ENCODE results near the gene NELFA.

DNA sequence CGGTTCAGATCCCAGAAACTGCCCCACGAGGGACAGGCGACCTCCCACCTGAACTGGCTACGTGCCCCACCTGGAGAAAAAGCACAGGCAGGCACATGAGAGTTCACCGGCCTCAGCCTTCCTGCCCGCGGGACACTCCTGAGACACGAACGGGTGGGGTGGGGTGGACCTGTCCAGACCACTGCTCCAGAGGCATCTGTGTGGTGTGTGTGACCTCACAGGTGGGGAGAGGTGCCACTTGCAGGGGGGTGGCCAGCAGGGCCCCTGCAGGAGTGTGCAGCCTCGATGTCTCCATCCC lies 18.5 kb downstream of the NELFA start:
- TF ChIP-seq, protein P1, sequence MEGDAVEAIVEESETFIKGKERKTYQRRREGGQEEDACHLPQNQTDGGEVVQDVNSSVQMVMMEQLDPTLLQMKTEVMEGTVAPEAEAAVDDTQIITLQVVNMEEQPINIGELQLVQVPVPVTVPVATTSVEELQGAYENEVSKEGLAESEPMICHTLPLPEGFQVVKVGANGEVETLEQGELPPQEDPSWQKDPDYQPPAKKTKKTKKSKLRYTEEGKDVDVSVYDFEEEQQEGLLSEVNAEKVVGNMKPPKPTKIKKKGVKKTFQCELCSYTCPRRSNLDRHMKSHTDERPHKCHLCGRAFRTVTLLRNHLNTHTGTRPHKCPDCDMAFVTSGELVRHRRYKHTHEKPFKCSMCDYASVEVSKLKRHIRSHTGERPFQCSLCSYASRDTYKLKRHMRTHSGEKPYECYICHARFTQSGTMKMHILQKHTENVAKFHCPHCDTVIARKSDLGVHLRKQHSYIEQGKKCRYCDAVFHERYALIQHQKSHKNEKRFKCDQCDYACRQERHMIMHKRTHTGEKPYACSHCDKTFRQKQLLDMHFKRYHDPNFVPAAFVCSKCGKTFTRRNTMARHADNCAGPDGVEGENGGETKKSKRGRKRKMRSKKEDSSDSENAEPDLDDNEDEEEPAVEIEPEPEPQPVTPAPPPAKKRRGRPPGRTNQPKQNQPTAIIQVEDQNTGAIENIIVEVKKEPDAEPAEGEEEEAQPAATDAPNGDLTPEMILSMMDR (IDR thresholded peaks at IDR 0.05) = no peak
- TF ChIP-seq EP300 (IDR thresholded peaks at IDR 0.05) (no peak), POLR2AphosphoS5 (IDR thresholded peaks at IDR 0.05) (no peak), POLR2A (IDR thresholded peaks at IDR 0.05) (no peak)
